HG02870 (cell line): ENCODE measurements around the gene CBLB.

ENCODE experiments used
- ATAC-seq: cut with Tn5 transposase; IDR thresholded peaks from one replicate; pipeline ENCODE4 v1.9.1; 2021; ENCODE audit warnings: mild to moderate bottlenecking, moderate library complexity; ENCODE audit not compliant: unreplicated experiment

Gene CBLB

GRCh38 chr3:105791919-105792786, 76.7 kb downstream of the CBLB start:
- no peak for ATAC-seq

- ATAC-seq: no peak
Observed at GRCh38 chr3:105791131-105791530, 77.7 kb downstream of the CBLB start.

- ATAC-seq: no peak
Observed at GRCh38 chr3:105790534-105790933, 78.3 kb downstream of the CBLB start.

GRCh38 chr3:105788593-105788992, 80.2 kb downstream of the CBLB start:
- no peak for ATAC-seq

GRCh38 chr3:105787453-105787852, 81.4 kb downstream of the CBLB start:
- ATAC-seq: no peak

- no peak for ATAC-seq
Observed at GRCh38 chr3:105786990-105787389, 81.8 kb downstream of the CBLB start.

- ATAC-seq: no peak
Observed at GRCh38 chr3:105786241-105786640, 82.6 kb downstream of the CBLB start.

GRCh38 chr3:105785803-105786202, 83.0 kb downstream of the CBLB start:
- no peak for ATAC-seq

GRCh38 chr3:105783631-105784030, 85.2 kb downstream of the CBLB start:
- ATAC-seq: no peak

- ATAC-seq: no peak
Observed at GRCh38 chr3:105781871-105782270, 86.9 kb downstream of the CBLB start.

- ATAC-seq: no peak
Observed at GRCh38 chr3:105780107-105780506, 88.7 kb downstream of the CBLB start.

- ATAC-seq: no peak
Observed at GRCh38 chr3:105775368-105775767, 93.4 kb downstream of the CBLB start.

GRCh38 chr3:105774444-105775180, 94.2 kb downstream of the CBLB start:
- ATAC-seq: peak; percentile 56

GRCh38 chr3:105773291-105773690, 95.5 kb downstream of the CBLB start:
- ATAC-seq: no peak

GRCh38 chr3:105772635-105773034, 96.2 kb downstream of the CBLB start:
- no peak for ATAC-seq

- no peak for ATAC-seq
Observed at GRCh38 chr3:105771392-105771791, 97.4 kb downstream of the CBLB start.

GRCh38 chr3:105770410-105770809, 98.4 kb downstream of the CBLB start:
- ATAC-seq: no peak

- ATAC-seq: no peak
Observed at GRCh38 chr3:105767776-105768175, 101.0 kb downstream of the CBLB start.

- ATAC-seq: no peak
Observed at GRCh38 chr3:105767216-105767615, 101.6 kb downstream of the CBLB start.

- ATAC-seq: no peak
Observed at GRCh38 chr3:105765308-105765639, 103.5 kb downstream of the CBLB start.

- peak; percentile 73 for ATAC-seq
Observed at GRCh38 chr3:105764378-105765307, 104.2 kb downstream of the CBLB start.
